OCI-LY7 (cell line): Measurements from ENCODE around the gene PCNT. TPM values are rescaled to one million over a fixed set of nuclear protein-coding genes. Genes with fewer than 3 reads are reported as not detected.

Source experiments
- BruUV-seq: library from RNA; stranded (reverse); fragments of 400-500 nt; replicated peaks from 2 replicates; lab custom pipeline; 2021; lab: Mats Ljungman, UMichigan
- CTCF ChIA-PET: fragments of 300-600 bp; sonication (Branson Sonifier 250); formaldehyde crosslinking; loops from one replicate; lab custom pipeline; 2022; ENCODE audit warnings: antibody characterized with exemption; ENCODE audit not compliant: unreplicated experiment; lab: Charles Lee
- POLR2A ChIA-PET: fragments of 300-600 bp; sonication (Branson Sonifier 250); formaldehyde crosslinking; loops from one replicate; lab custom pipeline; 2022; ENCODE audit warnings: antibody characterized with exemption; lab: Charles Lee
- DNase-seq: peaks from one replicate; pipeline ENCODE4 v3.0.0-alpha.2; 2015; ENCODE audit warnings: low spot score
- H2AFZ ChIP-seq: fragments of 200-600 bp; sonication (generic), shearing (Covaris generic); 2 replicates; pipeline ENCODE4 v1.6.1; 2014; ENCODE audit warnings: mild to moderate bottlenecking, antibody characterized with exemption, low read length, moderate library complexity
- H3K27ac ChIP-seq: fragments of 200-600 bp; sonication (generic); 2 replicates; pipeline ENCODE4 v1.5.1; 2014; ENCODE audit warnings: mixed run types, low read depth, mild to moderate bottlenecking, moderate library complexity, low read length, inconsistent platforms; ENCODE audit not compliant: poor library complexity, severe bottlenecking
- H3K36me3 ChIP-seq: fragments of 200-600 bp; sonication (generic); 2 replicates; pipeline ENCODE4 v1.6.1; 2014; ENCODE audit warnings: mild to moderate bottlenecking, antibody characterized with exemption, low read length, moderate library complexity, mixed read lengths; ENCODE audit not compliant: insufficient read depth
- H3K4me1 ChIP-seq: fragments of 200-600 bp; sonication (generic); 2 replicates; pipeline ENCODE4 v1.5.1; 2014; ENCODE audit warnings: mild to moderate bottlenecking, low read length; ENCODE audit not compliant: insufficient read depth, poor library complexity, severe bottlenecking
- H3K4me2 ChIP-seq: fragments of 200-600 bp; sonication (generic); 2 replicates; pipeline ENCODE4 v1.6.1; 2014; ENCODE audit warnings: mild to moderate bottlenecking, low read length
- H3K4me3 ChIP-seq: fragments of 200-600 bp; sonication (generic); 2 replicates; pipeline ENCODE4 v1.5.1; 2014; ENCODE audit warnings: mild to moderate bottlenecking, low read depth, low read length; ENCODE audit not compliant: poor library complexity, severe bottlenecking
- H3K79me2 ChIP-seq: fragments of 200-600 bp; sonication (generic); 2 replicates; pipeline ENCODE4 v1.6.1; 2016; ENCODE audit warnings: low read depth, mild to moderate bottlenecking, low read length, moderate library complexity, mixed read lengths; ENCODE audit not compliant: insufficient read depth
- H3K9me2 ChIP-seq: fragments of 200-600 bp; sonication (generic); 2 replicates; pipeline ENCODE4 v1.6.1; 2016; ENCODE audit warnings: mild to moderate bottlenecking, low read length, mixed read lengths; ENCODE audit not compliant: insufficient read depth
- H3K9me3 ChIP-seq: fragments of 200-600 bp; sonication (generic); 2 replicates; pipeline ENCODE4 v1.6.1; 2014; ENCODE audit warnings: mild to moderate bottlenecking, mixed run types, low read length, mixed read lengths
- H4K20me1 ChIP-seq: fragments of 200-600 bp; sonication (generic); 2 replicates; pipeline ENCODE4 v1.6.1; 2014; ENCODE audit warnings: mild to moderate bottlenecking, antibody characterized with exemption, low read length, moderate library complexity, mixed read lengths; ENCODE audit not compliant: insufficient read depth
- EZH2phosphoT487 ChIP-seq: fragments of 200-600 bp; sonication (generic); IDR thresholded peaks from 2 replicates; pipeline ENCODE4 v1.6.1; 2018; ENCODE audit warnings: low read depth, borderline replicate concordance, mild to moderate bottlenecking, mixed run types, antibody characterized with exemption, low read length, moderate library complexity, mixed read lengths
- intact Hi-C: fragments of 100-400 bp; cut with micrococcal nuclease; formaldehyde crosslinking; loops from one replicate; pipeline ENCODE4 v1.10.0; 2022; ENCODE audit not compliant: unreplicated experiment
- total RNA-seq, 2 experiments: library from RNA; depleted of rRNA in 1 of 2; stranded (reverse); fragments of >200 nt in 1 of 2; shearing (Covaris generic) in 1 of 2; gene quantifications; 2 replicates each; pipeline ENCODE4 v1.2.3, GENCODE V29; 2014 to 2022
- TF ChIP-seq, protein P1 (sequence below): fragments of 200-600 bp; sonication (generic); conservative IDR thresholded peaks from 2 replicates; pipeline ENCODE4 v1.5.1; 2014; ENCODE audit warnings: mild to moderate bottlenecking, antibody characterized with exemption, low read length, moderate library complexity, mixed read lengths

Gene PCNT
- total RNA-seq, 2 experiments from 2014 or later: 48.4 to 84.1 TPM

DNA sequence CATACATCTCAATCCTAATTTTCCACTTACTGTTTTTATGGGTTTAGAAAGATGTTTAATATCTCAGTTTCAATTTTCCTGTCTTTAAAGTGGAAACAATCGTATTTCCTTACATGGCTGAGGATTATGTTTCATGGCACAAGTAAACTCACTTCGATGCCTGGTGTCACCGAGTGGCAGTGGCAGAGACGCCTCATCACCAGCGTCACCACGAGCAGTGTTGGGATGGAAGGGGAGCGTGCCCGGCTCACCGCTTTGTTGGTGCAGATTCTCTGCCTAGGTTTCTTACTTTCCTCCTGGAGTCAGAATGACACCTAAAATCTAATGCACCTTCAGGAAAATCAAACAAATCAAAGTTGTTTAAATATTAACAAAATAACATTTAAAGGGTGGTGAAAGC, 86.6 kb downstream of the PCNT start:
- intact Hi-C loops: no loop called here
- no peak for DNase-seq

DNA sequence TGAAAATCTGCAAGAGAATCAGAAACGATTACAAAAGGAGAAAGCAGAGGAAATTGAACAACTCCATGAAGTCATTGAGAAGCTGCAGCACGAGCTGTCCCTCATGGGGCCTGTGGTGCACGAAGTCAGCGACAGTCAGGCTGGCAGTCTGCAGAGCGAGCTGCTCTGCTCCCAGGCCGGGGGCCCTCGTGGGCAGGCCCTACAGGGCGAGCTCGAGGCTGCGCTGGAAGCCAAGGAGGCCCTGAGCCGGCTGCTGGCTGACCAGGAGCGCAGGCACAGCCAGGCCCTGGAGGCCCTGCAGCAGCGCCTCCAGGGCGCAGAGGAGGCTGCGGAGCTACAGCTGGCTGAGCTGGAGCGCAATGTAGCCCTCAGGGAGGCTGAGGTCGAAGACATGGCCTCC, 87.3 kb downstream of the PCNT start:
- ChIA-PET POLR2A (no interaction called here), CTCF (no interaction called here)

More for the DNA sequence above, 86.6 kb downstream of the PCNT start:
- ChIA-PET CTCF (no interaction called here), POLR2A (no interaction called here)
- Histone ChIP-seq H3K79me2 (no peaks in the 10 kb centered on the region), H2AFZ (no peak overlapping the region), H3K36me3 (peaks cover 60% of the 10 kb centered on the region), H3K4me2 (no peak overlapping the region), H3K9me3 (no peaks in the 10 kb centered on the region), H3K27ac (no peak overlapping the region), H3K4me1 (no peaks in the 10 kb centered on the region), H3K4me3 (no peak overlapping the region), H4K20me1 (no peaks in the 10 kb centered on the region), H3K9me2 (no peaks in the 10 kb centered on the region)
- TF ChIP-seq EZH2phosphoT487: no peak
- TF ChIP-seq, protein P1, sequence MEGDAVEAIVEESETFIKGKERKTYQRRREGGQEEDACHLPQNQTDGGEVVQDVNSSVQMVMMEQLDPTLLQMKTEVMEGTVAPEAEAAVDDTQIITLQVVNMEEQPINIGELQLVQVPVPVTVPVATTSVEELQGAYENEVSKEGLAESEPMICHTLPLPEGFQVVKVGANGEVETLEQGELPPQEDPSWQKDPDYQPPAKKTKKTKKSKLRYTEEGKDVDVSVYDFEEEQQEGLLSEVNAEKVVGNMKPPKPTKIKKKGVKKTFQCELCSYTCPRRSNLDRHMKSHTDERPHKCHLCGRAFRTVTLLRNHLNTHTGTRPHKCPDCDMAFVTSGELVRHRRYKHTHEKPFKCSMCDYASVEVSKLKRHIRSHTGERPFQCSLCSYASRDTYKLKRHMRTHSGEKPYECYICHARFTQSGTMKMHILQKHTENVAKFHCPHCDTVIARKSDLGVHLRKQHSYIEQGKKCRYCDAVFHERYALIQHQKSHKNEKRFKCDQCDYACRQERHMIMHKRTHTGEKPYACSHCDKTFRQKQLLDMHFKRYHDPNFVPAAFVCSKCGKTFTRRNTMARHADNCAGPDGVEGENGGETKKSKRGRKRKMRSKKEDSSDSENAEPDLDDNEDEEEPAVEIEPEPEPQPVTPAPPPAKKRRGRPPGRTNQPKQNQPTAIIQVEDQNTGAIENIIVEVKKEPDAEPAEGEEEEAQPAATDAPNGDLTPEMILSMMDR: no peak
- BruUV-seq: no TSS peak

DNA sequence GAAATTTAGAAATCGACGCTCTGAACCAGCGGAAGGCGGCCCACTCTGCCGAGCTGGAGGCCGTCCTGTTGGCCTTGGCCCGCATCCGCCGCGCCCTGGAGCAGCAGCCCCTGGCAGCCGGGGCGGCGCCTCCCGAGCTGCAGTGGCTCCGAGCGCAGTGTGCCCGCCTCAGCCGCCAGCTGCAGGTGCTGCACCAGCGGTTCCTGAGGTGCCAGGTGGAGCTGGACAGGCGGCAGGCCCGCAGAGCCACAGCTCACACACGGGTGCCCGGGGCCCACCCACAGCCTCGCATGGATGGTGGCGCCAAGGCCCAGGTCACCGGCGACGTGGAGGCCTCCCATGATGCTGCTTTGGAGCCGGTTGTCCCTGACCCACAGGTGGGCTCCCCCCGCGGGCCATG, 87.7 kb downstream of the PCNT start:
- intact Hi-C loops: no loop called here
- H2AFZ ChIP-seq: no peak overlapping the region

More for the DNA sequence above, 87.3 kb downstream of the PCNT start:
- Histone ChIP-seq H3K79me2 (no peaks in the 10 kb centered on the region), H3K9me3 (no peaks in the 10 kb centered on the region), H2AFZ (no peak overlapping the region), H3K36me3 (peaks cover 63% of the 10 kb centered on the region), H4K20me1 (no peaks in the 10 kb centered on the region), H3K4me2 (no peak overlapping the region), H3K9me2 (no peaks in the 10 kb centered on the region), H3K4me1 (no peaks in the 10 kb centered on the region), H3K4me3 (no peak overlapping the region), H3K27ac (no peak overlapping the region)
- BruUV-seq: TSS peak; percentile 93
- DNase-seq: no peak
- intact Hi-C loops: no loop called here
- TF ChIP-seq EZH2phosphoT487: no peak
- TF ChIP-seq, protein P1: no peak

More for the DNA sequence above, 87.7 kb downstream of the PCNT start:
- Histone ChIP-seq H3K9me3 (no peaks in the 10 kb centered on the region), H3K4me3 (no peak overlapping the region), H3K79me2 (no peaks in the 10 kb centered on the region), H3K27ac (no peak overlapping the region), H3K4me1 (no peaks in the 10 kb centered on the region), H3K36me3 (peaks cover 66% of the 10 kb centered on the region), H3K9me2 (no peaks in the 10 kb centered on the region), H3K4me2 (no peak overlapping the region), H4K20me1 (no peaks in the 10 kb centered on the region)
- TF ChIP-seq, protein P1: no peak
- no peak for TF ChIP-seq EZH2phosphoT487
- DNase-seq: no peak
- no TSS peak for BruUV-seq
- ChIA-PET POLR2A (interaction anchor here (0.6 kb wide), 1 partner anchor 89 kb away, joined by 3 read pairs; no protein-coding TSS in a partner anchor), CTCF (no interaction called here)
